DMS53 (cell line): ENCODE measurements around the gene PRSS50.
"Not testable (repeated sequence)": the region's sequence is repeated elsewhere in the genome, so short reads cannot be mapped to it uniquely, and the experiment has no call there.

ENCODE experiments used
- DNase-seq: peaks from one replicate; lab custom pipeline; 2025; lab: John Stamatoyannopoulos, UW

PRSS50 gene

DNA sequence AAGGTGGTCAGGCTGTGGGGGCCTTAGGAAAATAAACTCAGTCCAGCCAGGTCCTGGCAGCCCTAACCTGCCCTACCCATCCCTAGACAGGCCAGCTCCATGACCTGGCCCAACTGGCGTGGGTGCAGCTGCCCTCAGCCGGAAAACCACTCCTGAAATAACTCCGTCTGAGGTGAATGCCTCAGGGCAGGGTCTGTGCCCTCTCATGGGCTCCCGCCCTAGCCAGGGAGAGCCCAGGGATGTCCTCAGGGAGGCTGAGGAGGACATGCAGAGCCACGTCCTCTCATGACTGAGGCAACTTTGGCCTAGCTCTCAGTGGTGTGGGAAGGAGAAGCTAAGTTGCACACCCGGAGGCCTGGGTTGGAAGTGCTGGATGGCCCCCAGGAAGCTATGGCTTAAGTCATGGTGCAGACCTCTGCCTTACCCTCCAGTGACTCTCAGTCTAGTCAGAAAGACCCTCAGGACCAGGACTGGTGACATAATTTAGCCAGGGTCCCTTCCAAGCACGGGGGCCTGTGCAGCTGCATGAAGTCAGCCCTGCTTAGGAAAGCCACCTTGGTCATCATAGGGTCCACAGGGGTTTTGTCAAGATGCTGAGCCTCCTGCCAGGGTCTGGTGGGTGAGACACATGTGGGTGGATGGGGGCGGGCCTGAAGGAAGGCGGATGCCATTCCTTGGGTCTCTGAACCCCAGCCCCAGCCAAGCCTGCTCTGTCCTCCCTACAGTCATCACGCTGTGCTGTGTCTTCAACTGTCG is 9.1 kb downstream of the PRSS50 start:
- no peak for DNase-seq

DNA sequence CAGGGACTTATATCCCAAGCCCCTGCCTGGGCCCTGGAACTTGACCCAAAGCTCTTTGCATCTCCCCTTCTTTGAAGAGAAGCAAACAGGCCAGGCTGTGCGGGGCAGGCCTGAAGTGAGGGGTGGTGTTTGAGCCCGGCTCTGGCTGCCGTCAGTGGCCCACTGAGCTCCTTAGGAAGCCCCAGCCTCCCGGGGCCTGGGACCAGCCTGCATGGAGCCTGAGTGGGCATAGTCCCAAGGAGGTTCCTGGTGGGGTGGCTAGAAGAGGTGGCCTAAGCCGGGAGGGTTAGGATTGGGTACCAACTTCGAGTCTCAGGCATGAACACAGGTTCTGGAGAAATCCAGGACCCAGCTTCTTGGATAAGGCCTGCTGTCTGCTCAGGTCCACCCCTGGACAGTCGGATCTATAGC is 10.1 kb downstream of the PRSS50 start:
- no peak for DNase-seq

GRCh38 chr3:46706771-46707582 is 10.7 kb downstream of the PRSS50 start:
- no peak for DNase-seq

DNA sequence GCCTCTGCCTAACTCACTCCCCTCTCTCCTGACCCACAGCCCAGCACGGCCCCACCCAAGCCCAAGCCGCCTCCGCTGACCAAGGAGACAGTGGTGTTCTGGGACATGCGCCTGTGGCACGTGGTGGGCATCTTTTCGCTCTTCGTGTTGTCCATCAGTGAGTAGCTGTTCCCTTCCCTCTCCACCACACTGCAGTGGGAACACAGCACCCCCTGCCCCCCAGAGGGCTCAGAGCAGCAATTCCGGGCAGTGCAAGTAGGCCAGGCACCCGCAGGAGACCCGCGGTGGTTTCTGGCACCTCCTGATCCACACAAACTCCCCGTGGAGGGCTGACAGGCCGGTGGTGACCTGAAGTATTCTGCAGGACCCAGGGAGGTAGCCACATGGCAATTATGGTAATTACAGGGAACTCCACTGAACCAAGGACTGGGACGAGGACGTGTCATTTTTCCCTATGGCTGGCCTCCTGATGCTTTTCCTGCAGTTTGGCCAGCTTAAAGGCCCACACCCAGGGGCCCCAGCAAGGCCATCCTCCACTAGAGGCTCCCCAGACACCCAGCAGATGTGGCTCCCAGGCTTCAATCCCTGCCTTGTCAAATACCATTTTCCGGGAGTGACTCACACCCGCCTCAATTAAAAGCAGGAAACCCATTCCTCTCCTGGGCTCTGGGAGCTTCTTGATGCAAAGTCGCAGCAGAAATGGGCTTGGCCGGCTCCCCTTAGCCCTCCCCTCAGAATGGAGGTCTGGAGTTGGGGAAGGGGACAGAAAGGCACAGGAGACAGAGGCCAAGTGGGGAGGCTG is 11.7 kb downstream of the PRSS50 start:
- DNase-seq, result peak; percentile 60

- DNase-seq, result peak; percentile 68
These were observed 12.6 kb downstream of the PRSS50 start for GRCh38 chr3:46705022-46705530.

GRCh38 chr3:46704346-46704745 is 13.3 kb downstream of the PRSS50 start:
- DNase-seq, result not testable (repeated sequence)

DNA sequence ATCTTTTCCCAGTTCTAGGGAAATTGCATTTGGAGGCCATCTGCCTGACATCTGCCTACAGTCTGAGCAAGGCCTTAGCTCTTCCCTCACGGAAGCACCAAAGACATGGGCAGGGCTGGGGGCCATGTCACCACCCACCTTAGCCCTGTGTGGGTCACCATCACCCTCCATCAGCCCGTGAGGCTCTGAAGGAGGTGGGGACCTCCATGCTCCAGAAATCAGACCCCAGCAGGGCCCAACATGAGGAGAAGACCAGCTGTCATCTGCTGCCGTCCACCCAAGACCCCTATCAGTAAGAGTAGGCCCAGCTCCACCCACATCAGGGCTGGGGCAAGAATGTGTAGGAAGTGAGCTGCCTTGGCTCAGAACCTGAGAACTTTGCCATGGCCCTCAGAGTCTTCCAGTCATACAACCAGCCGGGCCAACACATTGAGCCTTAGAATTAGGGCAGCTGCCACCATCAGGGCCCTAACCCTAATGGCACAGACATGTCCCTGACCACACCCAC is 14.6 kb downstream of the PRSS50 start:
- DNase-seq, result no peak

- DNase-seq, result no peak
These were observed 15.2 kb downstream of the PRSS50 start for GRCh38 chr3:46702246-46703012.

GRCh38 chr3:46701181-46701939 is 16.3 kb downstream of the PRSS50 start, which contains the start of gene TMIE:
TMIE (plus strand) TSS chr3:46701392; CDS start chr3:46701488, 96 bp downstream.
- peak; percentile 27 for DNase-seq

GRCh38 chr3:46700772-46701171 is 16.9 kb downstream of the PRSS50 start:
- peak; percentile 53 for DNase-seq

GRCh38 chr3:46699676-46700523 is 17.8 kb downstream of the PRSS50 start:
- no peak for DNase-seq

GRCh38 chr3:46695962-46696894 is 21.4 kb downstream of the PRSS50 start:
- DNase-seq, result peak; percentile 11

DNA sequence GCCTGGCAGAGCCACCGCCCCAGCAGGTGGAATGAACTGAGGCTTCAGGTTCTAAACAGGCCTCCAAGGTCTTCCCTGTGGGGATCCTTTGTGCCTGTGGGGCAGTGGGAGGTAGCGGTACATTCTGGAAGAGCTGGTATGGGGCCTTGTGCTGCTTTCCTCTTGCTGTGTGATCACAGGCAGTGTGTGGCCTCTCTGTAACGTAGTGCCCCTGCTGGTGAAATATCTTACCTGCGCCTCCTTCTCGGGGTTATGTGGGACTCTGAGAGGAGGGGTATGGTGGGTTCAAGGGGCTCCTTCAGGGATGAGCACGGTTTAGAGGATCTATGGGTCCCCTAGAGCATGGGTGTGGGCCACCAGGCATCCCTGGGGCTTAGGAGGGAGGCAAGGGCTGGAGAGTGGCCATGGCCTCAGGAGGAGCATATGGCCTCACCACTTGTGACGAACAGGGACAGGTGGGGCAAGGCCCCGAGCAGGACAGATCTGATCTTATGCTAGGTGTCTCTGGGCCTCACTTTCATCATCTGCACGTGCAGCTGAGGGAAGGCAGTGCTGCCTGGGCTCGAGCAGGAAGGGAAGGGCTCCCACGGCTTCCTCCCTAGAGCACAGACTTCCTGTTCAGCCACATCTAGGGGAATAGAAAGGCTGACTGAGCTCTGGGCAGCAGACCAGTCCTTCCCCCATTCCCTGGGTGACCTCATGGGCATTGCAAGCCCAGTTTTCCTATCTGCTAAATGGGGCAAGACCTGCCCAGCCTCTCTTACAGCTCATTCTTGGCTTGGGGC is 22.3 kb downstream of the PRSS50 start:
- peak; percentile 14 for DNase-seq

DNA sequence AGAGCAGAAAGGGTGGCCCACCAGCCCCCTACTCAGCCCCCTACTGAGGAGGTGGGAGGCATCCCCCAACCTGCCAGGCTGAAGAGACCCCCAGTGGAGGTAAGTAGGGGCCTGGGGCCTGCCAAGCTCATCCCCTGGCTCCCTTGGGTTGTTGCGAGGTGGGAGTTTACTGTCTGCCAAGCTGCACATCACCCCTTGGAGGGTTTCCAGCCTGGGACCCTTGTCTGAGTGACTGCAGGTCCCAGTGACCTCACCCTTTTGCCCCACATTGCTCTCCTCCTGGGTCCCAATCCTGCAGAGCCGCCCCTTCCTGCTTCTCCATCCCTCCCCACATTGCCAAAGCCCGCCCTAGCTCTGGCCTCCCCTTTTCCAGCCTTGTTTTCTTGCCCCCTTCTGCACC is 23.1 kb downstream of the PRSS50 start:
- DNase-seq, result no peak

DNA sequence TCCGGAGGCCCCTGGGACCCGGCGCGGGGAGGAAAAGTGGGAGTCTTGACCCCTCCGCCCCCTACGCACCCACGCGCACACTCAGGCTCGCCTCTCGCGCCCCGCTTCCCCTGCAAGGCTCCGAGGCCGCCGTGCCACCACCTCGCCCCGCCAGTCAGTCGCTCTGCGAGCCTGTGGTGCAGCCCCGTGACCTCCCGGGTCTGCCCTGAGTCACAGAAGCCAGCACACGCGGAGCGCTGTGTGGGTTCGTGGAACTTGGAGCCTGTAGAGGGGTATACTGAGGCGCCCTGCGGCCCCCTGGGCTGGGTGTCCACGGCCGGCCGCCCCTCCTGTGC is 23.8 kb downstream of the PRSS50 start:
- peak; percentile 15 for DNase-seq

DNA sequence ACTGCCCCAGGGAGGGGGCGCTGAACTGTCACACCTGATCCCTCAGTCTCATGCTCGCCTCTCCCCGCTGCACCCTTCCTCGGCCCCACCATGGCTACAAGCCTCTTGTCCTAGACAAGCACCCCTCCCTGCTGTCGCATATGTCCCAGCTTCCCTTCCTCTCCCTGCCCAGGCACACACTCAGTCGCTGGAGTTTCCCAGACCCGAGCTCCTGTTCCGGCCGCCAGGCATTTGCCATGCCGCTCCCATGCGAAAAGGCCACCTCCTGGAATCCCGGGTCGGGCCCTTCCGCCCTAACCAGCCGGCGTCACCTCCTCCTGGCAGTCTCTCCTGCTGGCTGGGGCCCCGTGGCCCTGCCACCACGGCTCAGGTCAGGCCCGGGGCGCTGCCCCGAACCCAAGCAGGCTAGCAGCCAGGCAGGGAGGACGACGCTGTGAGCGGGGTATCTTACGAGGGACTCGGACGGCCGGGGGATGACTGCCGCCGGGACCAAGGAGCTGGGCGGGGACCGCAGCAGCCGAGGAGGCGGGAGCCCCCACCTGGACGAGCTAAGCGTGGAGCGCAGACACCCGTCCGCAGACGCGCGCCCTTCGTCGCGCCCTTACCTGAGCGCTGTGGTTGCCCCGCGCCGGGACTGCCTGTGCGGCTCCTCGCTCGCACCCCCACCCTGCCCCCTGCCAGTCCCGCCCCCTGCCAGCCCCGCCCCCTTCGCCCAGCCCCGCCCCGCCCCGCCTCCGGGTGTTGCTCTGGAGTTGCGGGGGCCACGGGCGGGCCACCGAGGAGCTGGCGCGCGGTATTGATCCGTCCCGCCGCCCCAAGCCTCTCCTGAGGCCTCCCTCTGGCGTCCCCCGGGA is 24.4 kb downstream of the PRSS50 start, which contains the start of gene ALS2CL:
Gene ALS2CL (minus strand): TSS at position 642 of the 854 bp plus-strand sequence. CDS start 4,239 bp downstream, outside the sequence.
- DNase-seq, result peak; percentile 59
